Activated CD8-positive, alpha-beta memory T cell treated with anti-CD3 and anti-CD28 coated beads, Interleukin-2, amount 50 U/mL, for 24 hours (primary cell): ENCODE data around the gene ATXN1.

Experiments
- DNase-seq: peaks from one replicate; pipeline ENCODE4 v3.0.0-alpha.2; 2020; ENCODE audit errors: extremely low read depth

The ATXN1 gene

GRCh38 chr6:16498237-16498636 lies 263.0 kb downstream of the ATXN1 start:
- no peak for DNase-seq

- DNase-seq = no peak
These were observed 264.1 kb downstream of the ATXN1 start for GRCh38 chr6:16496991-16497801.

- no peak for DNase-seq
These were observed 265.1 kb downstream of the ATXN1 start for GRCh38 chr6:16496210-16496609.

- no peak for DNase-seq
These were observed 266.5 kb downstream of the ATXN1 start for GRCh38 chr6:16494793-16495192.

GRCh38 chr6:16493802-16494201 lies 267.5 kb downstream of the ATXN1 start:
- DNase-seq = no peak

- DNase-seq = no peak
These were observed 268.1 kb downstream of the ATXN1 start for GRCh38 chr6:16493112-16493511.

GRCh38 chr6:16491666-16492313 lies 269.5 kb downstream of the ATXN1 start:
- DNase-seq = no peak

GRCh38 chr6:16490616-16491015 lies 270.6 kb downstream of the ATXN1 start:
- no peak for DNase-seq

- DNase-seq = no peak
These were observed 272.4 kb downstream of the ATXN1 start for GRCh38 chr6:16488813-16489212.

- no peak for DNase-seq
These were observed 273.1 kb downstream of the ATXN1 start for GRCh38 chr6:16487996-16488674.

- no peak for DNase-seq
These were observed 274.6 kb downstream of the ATXN1 start for GRCh38 chr6:16486661-16487060.

- DNase-seq = no peak
These were observed 277.9 kb downstream of the ATXN1 start for GRCh38 chr6:16483315-16483875.

- DNase-seq = no peak
These were observed 278.5 kb downstream of the ATXN1 start for GRCh38 chr6:16482702-16483314.

GRCh38 chr6:16481697-16482399 lies 279.4 kb downstream of the ATXN1 start:
- no peak for DNase-seq

- no peak for DNase-seq
These were observed 280.3 kb downstream of the ATXN1 start for GRCh38 chr6:16480763-16481560.

- DNase-seq = no peak
These were observed 283.7 kb downstream of the ATXN1 start for GRCh38 chr6:16477367-16478149.

- DNase-seq = no peak
These were observed 284.4 kb downstream of the ATXN1 start for GRCh38 chr6:16476861-16477260.

- no peak for DNase-seq
These were observed 285.8 kb downstream of the ATXN1 start for GRCh38 chr6:16475494-16475781.

- no peak for DNase-seq
These were observed 286.3 kb downstream of the ATXN1 start for GRCh38 chr6:16474772-16475493.
